Fibroblast of lung (primary cell): Measurements from ENCODE around the gene CACNA1H.

Source experiments
- CTCF ChIP-seq, 2 donors: IDR thresholded peaks in 1 of 2; conservative IDR thresholded peaks in 1 of 2; 1 replicate in 1 of 2; 2 replicates in 1 of 2; pipeline ENCODE4 v1.5.1; 2011 to 2012; ENCODE audit warnings: low read length in 2 of 2, control low read depth in 1 of 2, inconsistent platforms in 1 of 2, low read depth in 1 of 2, mild to moderate bottlenecking in 1 of 2
- EZH2 ChIP-seq: IDR thresholded peaks from 2 replicates; pipeline ENCODE4 v1.5.1; 2012; ENCODE audit warnings: low read length, control low read depth, mild to moderate bottlenecking; ENCODE audit errors: missing control alignments

- TF ChIP-seq CTCF (conservative IDR thresholded peaks at IDR 0.05 in 1 of 2, IDR thresholded peaks at IDR 0.05 in 1 of 2; ENCODE audit: low read depth in 1 of 2, low read length in 2 of 2): no peak
- no peak for TF ChIP-seq EZH2
These were observed 18.9 kb upstream of the CACNA1H start for GRCh38 chr16:1133810-1134520.
